Measurements from ENCODE around the gene SLC5A12.

Gene SLC5A12, protein sequence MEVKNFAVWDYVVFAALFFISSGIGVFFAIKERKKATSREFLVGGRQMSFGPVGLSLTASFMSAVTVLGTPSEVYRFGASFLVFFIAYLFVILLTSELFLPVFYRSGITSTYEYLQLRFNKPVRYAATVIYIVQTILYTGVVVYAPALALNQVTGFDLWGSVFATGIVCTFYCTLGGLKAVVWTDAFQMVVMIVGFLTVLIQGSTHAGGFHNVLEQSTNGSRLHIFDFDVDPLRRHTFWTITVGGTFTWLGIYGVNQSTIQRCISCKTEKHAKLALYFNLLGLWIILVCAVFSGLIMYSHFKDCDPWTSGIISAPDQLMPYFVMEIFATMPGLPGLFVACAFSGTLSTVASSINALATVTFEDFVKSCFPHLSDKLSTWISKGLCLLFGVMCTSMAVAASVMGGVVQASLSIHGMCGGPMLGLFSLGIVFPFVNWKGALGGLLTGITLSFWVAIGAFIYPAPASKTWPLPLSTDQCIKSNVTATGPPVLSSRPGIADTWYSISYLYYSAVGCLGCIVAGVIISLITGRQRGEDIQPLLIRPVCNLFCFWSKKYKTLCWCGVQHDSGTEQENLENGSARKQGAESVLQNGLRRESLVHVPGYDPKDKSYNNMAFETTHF

DNA sequence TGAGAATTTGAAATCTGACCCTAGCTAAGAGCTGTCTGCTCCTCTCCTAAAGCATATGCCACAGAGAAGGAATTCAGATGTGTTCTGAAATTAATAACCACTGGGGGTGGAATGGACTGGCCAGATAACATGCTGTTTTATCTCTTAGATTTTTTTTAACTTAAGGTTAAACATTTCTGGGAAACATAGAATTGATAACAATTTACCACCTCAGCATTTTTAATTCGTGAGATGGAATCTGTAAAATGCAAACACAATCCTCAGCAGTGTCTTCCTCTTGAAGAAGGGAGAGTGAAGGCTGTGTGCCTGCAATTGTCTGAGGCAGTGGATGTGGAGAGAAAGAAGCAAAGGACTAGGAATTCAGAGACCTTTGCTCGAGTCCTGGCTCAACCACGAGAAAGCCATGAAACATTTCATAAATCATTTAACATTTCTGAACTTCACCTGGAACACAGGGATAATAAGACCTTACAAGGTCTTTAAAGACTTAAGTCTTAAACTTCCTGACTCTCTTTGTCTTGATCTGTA, at the start of gene SLC5A12:
Gene SLC5A12, minus strand, starts transcription at position 113 of the 528 bp plus-strand sequence. CDS start 346 bp downstream, outside the sequence.
- no peak for DNase-seq

DNA sequence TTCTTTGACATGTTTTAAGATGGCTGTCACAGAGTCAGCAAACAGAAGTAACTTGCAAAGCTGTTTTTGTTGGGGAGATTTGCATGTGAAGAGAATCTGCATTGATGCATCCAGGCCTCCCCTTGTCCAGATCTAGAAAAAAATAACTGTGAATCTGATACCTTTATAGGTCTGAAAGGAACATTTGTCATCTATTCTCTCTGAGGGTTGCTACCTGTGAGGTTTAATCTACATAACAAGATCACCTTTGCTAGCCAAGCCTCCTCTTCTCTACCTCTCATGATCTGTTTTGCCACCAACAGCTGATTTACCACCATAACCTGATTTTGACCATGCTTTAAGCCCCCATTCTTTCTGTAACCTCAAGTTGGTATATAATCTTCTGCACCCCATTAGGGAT, 47.2 kb upstream of the SLC5A12 start:
- DNase-seq, result no peak

DNA sequence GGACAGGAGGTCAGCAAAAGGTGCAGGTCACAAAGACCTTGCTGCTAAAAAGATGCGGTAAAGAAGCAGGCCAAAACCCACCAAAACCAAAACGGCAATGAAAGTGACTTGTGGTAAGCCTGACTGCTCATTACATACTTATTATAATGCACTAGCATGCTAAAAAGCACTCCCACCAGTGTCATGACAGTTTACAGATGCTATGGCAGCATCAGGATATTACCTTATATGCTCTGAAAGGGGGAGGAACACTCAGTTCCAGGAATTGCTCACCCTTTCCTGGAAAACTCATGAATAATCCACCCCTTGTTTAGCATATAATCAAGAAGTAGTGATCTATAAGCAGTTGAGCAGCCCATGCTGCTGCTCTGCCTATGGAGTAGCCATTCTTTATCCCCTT, 45.2 kb upstream of the SLC5A12 start:
- DNase-seq, result no peak

DNA sequence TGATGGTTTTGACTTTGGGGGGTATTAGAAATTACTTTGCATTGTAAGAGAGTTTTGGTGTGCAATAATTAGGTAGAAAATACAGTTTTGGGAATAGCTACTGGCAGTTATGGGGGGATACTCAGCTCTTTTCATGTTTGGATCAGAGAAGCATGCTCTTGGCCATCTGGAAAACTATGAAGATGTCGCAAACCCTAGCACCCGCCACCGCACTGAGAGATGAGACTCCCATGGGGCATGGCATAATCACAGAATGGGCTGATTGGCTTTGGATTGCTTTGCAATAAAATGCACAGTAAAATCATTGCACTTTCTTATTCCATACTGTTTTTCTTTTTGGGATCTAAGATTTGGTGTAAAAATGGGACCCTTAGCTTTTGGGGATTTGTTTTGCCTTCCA, 43.5 kb upstream of the SLC5A12 start:
- DNase-seq, result no peak

DNA sequence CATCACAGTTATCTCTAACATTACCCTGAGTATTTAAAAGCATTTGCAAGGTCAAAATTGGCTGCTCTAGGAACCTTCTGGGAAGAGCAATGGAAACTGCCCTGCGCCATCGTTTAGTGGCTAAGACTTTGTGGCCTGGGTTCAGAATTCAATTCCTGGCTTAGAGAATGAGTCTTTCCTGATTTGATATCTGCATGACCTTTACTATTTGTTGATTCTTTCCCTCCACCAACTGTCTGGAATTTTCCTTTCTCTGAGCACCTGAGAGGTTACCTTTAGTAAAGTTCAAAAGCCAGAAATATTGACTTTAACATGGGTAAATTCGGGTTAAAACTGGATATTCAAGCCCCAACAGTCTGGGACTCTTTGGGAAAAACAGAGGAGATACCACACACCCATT, 43.0 kb upstream of the SLC5A12 start:
- DNase-seq, result no peak

DNA sequence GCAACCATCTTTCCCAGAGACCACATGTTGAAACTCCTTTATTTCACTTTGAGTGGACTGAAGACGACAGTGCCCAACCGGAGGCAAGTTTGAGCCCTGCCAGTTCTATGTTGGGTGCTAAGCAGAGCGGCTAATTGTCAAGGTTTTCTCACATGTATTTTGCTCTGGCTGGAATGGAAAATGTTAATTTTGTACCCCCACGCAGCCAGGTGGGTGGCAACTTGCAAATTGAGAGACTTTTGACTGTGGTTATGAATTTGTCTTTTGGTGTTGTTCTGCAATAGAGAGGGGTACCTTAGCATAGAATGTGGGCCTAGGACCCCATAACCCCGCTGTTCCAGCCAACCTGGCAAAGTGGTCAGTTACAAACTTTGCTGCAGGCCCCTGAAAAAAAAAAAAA, 42.5 kb upstream of the SLC5A12 start:
- DNase-seq, result no peak

DNA sequence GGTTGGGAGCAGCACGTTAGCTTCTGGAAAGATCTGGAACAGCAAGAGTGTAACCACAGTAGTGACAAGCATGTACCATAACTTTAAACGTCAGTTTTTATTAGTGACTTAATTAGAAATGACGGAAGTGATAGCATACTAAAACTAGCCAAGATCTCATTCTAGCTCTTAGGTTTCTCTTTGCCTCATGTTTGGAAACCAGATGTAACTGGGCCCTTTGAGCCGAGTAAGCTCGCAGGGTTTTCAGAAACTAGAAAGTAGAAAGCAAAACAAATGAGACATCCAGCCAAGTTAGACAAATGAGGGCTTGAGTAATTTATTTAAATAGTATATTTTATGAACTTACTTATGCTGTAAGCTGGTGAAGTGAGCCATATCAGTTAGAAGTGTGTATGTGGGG, 40.2 kb upstream of the SLC5A12 start:
- DNase-seq, result no peak

DNA sequence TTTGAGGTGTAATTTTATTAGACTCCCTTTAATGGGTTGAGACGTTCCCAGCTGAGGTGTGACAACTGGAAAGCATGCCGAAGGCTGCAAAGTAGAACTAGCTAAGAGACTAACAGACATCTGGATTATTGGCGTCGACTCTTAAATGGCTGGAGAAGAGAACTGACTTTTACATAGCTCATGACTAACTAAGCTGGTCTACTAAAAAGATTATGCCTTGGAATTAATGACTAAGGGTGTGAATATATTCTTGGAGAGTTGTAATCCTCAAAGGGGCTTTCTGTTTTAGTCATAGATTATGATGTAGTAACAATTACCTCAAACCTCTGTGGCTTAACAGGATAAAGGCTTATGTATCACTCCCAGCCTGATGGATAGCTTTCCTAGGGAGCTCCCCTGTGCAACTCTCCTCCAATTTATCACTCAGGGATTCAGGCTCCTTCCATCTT, 39.5 kb upstream of the SLC5A12 start:
- no peak for DNase-seq

DNA sequence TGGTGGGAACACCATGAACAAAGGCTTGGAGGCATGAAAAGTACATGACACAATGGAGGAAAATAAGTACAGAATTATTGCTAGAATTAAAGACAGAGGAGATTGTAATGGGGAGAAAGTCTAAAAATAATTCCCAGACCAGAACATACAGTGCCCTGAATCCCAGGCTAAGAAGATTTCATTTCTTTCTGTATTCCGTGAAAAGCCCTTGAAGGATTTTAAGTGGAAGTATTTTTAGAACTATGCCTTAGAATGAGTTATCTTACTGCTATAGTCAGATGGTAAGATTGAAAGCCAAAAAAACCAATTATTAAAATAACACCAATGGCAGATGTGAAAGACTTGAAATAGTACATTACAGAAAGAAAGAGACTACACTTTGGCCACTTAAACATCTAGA, 36.1 kb upstream of the SLC5A12 start:
- DNase-seq, result no peak

DNA sequence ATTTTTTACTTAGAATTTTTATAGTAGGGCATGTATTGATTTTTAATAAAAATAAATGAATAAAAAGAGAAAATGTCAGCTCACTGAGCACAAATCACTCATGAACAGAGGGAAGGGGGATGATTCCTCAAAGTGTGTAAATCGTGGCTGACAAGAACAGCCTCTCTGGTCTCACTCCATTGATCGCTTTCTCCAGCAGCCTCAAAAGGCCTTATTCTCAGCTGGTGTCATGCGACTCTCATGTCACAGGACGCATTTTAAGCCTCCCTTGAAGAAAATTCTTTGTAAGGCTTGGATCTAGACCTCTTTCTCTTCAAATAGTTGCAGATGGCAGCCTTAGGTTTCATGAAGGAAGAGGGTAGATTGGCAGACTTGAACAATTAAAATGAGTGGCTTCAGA, 33.9 kb upstream of the SLC5A12 start:
- no peak for DNase-seq

DNA sequence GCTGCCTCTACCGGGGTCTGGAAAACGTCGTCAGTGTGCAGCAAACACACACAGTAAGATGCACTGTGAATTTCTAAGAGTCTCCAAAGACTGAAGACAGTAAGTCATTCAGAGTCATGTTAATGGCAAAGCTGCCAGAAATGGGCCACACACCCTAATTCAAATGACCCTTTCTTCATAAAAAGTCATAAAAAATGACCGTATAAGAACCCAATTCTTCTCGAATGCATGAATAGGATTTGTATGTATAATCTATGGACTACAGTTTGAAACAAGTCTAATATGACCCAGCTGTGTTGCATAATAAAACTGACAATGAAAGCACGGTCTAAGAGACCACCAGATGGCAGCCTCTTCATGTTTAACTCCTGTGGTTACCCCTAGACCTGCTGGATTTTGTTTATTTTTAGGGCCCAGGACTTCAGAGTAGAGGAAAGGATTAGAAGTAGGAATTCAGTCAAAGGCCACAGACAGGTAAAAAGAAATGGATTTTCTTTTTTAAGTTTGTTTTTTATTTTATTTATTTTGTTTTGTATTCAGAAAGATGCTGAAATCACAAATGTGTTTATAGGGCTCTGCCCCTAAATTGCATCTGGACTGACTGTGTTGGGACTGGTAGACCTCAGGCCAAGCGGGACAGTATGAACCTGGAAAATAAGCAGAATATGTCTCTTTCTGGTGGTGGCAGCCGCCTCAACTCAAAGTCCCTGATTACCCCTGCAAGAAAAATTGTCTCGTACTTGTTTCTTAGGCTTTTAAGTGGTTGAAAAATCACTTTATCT, 32.1 kb upstream of the SLC5A12 start:
- peak; percentile 41 for DNase-seq

DNA sequence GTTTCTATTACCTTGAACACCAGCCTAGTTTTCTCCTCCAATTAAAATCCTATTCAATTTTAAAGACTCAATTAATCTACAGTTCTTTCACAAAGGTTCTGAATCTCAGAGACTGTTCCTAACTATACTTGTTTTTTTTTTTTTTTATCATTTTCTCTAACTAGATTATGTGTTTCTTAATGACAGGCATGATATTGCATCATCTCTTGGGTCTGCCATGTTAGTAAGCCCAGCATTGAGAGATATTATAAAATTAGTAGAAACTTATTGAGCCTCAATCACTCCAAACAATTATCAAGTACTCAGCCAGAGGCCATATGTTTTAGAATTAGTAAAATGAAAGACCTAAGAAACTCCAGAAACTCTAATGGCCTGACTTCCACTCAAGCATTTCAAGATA, 28.1 kb upstream of the SLC5A12 start:
- DNase-seq, result no peak

DNA sequence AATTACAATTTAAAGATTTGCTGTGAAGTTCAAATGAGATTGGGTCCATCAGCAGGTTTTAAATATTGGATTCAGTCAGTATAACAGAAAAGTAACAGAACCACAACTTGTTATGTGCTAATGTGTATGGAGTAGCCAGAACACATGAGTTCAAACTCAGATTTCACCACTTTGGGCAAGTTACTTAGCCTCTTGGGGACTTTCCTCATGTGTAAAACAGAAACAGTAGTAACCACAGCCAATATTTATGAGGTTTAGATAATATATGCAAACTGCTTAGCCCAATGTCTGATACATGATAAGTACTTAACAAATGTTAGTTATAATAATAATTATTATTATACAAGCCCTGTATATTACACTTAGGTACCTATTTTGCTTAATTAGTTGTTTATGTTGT, 21.8 kb upstream of the SLC5A12 start:
- no peak for DNase-seq

DNA sequence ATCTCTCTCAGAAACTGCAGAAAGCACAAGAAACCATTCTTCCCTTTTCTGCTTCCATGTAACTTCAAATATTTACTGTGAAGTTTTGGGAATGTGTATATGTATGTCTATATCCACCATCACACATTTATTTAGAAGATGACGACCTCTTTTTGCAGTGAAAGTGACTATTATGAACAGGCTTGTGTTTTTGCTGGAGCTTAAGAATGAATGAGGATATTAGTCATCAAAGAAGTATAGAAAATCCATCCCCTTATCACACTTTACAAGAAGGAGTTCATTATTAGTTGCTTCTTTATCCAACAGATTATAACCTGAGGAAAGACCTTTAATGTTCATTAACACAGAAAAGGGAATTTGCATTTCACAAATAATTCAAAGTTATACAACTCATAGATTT, 21.1 kb upstream of the SLC5A12 start:
- DNase-seq, result no peak

DNA sequence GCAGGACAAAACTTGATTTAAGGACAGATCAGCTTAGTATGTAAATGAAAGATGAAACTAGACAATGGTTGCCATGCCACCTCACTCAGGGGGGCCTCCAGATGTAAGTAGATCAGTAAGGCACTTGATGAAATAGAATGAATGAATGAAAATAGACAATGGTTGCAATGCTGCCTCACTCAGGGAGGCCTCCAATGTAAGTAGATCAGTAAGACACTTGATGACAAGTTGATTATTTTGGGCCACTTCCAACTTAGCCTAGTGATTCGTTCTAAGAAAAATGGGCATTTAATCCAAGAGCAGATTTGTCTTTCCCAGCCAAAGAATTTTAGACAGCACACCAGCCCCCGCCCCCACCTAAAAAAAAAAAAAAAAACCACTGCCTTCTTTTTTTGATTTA, 19.2 kb upstream of the SLC5A12 start:
- no peak for DNase-seq

DNA sequence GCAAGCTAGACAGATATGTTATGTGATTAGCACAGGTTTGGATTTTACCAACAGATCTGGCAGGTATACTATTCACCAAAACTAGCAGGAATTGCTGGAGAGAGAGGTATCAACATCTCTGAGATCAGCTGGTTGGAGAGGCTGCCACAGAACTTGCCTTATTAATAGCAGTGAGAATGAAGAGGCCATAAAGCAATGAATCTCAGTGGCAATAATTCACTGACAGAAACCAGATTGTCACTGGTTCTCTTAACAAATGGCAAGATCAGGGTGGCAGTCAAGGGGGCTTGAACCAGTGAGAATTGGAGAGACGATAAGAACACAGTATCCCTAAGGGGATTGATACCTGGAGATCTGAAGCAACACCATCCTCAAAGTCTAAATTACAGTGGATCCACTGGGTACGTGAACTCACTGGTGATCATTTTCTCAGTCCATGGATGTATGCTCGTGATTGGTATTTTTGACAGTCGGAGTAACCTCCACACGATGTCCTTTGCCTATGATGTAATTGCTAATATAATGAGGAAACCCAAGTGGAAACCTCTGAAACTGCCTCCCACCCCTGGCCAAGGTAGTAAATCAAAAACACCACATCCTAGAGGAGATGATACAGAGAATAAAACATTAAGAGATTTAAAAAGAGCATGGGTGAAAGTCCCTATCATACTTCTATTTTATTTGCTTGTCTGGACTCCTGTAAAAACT, 17.7 kb upstream of the SLC5A12 start:
- no peak for DNase-seq

DNA sequence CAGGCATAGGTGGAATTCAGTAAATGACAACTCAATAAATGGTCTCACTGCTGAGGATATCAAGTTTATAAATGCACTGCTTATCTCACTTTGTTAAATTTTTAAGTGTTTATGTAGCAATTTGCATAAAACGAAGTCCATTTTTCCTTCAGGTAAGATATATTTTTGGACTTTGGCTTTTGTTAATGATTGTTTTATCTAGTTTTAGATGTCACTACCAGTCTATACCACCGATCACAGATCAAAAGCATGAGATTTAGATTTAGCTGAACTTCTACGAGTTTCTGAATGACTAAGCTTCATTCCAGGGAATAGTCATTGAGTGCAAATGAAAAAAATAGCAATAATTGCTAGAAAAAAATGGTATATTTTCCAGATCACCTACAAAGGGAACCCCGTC, 12.8 kb upstream of the SLC5A12 start:
- no peak for DNase-seq

DNA sequence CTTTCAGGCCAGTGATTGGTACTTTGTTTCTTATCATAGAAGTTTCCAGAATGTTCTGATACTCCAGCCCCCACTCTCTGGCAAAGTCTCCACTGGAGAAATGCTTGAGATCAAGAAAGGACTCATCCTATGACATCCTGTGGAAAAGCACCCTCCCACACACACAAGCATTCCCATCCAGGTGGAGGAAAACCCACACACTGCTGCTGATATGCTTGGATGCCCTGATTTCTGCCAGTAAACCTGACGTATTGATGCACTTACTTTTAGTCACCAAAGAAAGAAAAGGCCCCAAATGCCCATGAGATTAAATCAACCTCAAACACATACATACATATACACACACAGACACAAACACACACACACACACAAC, 9.2 kb upstream of the SLC5A12 start:
- no peak for DNase-seq

DNA sequence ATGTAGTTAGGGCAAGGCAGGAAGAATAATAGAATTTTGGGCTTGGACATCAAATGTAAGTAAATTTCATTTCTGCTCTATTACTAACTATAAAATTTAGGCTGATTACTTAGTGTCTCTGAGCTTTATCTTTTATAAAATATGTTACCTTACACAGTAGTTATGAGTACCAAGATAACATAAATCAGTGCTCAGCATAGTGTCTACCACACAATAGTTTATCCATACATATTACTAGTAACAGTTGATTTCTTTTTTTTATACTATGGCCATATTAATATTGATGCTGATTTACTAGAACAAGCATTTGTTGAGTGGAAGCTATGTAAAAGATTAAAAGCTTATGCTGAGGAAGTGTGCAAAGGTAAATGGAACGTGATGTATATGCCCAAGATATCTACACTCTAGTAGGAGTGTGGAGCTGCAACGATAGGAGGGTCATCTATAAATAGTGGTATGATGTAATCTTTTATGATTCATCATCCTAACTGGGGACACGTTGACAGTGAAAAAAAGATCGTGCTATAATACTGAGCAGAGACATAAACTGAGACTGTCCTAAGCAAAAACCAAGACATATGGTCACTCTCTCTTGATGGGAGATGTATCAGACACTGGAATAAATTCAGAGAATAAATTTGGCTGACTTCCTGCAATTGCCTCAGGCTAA, 8.7 kb upstream of the SLC5A12 start:
- DNase-seq, result no peak

DNA sequence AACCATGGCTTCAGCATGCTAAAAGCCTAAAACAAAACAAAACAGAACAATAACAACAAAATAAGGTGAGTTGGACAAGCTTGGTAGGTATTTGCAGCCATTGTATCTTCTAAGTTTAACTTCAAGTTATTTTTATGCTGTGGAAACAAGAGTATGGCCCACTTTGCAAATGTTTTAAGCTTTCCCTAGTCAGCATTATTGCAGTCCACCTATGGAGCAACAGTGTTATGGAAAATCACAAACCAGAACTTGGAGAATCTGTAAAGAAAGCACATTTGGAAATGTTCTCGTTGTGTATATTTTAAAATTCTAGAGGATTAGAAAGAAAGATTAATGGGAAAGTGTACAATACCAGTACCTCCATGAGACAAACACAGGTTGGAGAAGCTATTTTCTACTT, 7.4 kb upstream of the SLC5A12 start:
- DNase-seq, result no peak

DNA sequence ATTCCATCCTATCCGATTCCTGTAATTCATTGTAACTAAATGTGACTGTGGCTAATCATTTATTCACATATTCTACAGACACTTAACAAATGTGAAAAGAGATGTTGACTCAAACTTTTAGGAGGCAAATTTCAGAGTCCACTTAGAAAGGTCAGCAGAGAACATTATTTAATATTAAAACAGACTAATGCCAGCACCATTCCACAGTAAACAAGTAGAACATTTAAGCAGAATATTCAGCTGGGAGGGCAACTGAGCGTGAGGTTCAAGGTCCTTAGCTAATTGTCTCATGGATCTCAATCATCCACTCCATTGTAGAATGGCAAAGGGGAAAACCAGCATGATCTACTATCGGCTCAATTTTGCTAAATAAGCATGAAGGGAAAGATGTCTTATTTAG, 5.1 kb upstream of the SLC5A12 start:
- DNase-seq, result no peak

DNA sequence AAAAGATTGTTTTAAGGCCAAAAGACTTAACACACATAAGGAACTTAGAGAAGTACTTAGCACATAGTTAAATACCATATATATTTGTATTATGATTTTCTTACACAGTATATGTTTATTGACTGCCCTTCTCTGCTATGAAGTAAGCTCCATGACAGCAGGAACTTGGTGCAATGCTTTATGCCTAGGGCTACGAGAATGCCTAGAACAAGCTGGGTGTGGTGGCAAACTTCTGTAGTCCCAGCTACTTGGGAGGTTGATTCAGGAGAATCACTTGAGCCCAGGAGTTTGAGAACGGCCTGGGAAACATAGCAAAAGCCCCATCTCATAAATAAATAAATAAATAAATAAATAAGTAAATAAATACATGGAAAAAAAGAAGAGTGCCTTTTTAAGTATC, 1.9 kb downstream of the SLC5A12 start:
- DNase-seq, result no peak
